HG02981 (cell line): ENCODE measurements around the gene FGFR3.

ENCODE experiments used
- ATAC-seq: cut with Tn5 transposase; IDR thresholded peaks from one replicate; pipeline ENCODE4 v1.9.1; 2021; ENCODE audit warnings: mild to moderate bottlenecking, moderate library complexity; ENCODE audit not compliant: unreplicated experiment

Gene FGFR3

GRCh38 chr4:1769692-1770091 is 23.4 kb upstream of the FGFR3 start:
- ATAC-seq = no peak

- no peak for ATAC-seq
These were observed 22.8 kb upstream of the FGFR3 start for GRCh38 chr4:1770245-1770644.

GRCh38 chr4:1770791-1771231 is 22.3 kb upstream of the FGFR3 start:
- ATAC-seq = no peak

GRCh38 chr4:1771555-1772305 is 21.4 kb upstream of the FGFR3 start:
- ATAC-seq = no peak

- no peak for ATAC-seq
These were observed 20.1 kb upstream of the FGFR3 start for GRCh38 chr4:1772853-1773538.

- no peak for ATAC-seq
These were observed 19.3 kb upstream of the FGFR3 start for GRCh38 chr4:1773754-1774153.

GRCh38 chr4:1775731-1776500 is 17.2 kb upstream of the FGFR3 start:
- no peak for ATAC-seq

GRCh38 chr4:1776521-1777161 is 16.5 kb upstream of the FGFR3 start:
- ATAC-seq = no peak

- ATAC-seq = no peak
These were observed 15.1 kb upstream of the FGFR3 start for GRCh38 chr4:1777822-1778641.

GRCh38 chr4:1778642-1779392 is 14.3 kb upstream of the FGFR3 start:
- no peak for ATAC-seq

- ATAC-seq = no peak
These were observed 13.3 kb upstream of the FGFR3 start for GRCh38 chr4:1779588-1780382.

- no peak for ATAC-seq
These were observed 12.7 kb upstream of the FGFR3 start for GRCh38 chr4:1780435-1780834.

- ATAC-seq = no peak
These were observed 10.1 kb upstream of the FGFR3 start for GRCh38 chr4:1783015-1783414.

GRCh38 chr4:1783970-1784369 is 9.1 kb upstream of the FGFR3 start:
- ATAC-seq = no peak

GRCh38 chr4:1784395-1784788 is 8.7 kb upstream of the FGFR3 start:
- ATAC-seq = no peak

- ATAC-seq = no peak
These were observed 8.1 kb upstream of the FGFR3 start for GRCh38 chr4:1784789-1785591.

GRCh38 chr4:1785592-1785991 is 7.5 kb upstream of the FGFR3 start:
- ATAC-seq = no peak
